Measurements from ENCODE around the gene TMUB2. TPM values are rescaled to one million over a fixed set of nuclear protein-coding genes. Genes with fewer than 3 reads are reported as not detected.

Gene TMUB2
- total and polyA plus RNA-seq, 9 of the 15 experiments (the other 6 are each of a cell fraction or from before 2014, with no cell fraction given) = 4.1 to 29.8 (median 16.3) TPM

GRCh38 chr17:44219108-44219615, 32.4 kb downstream of the TMUB2 start (continued):
- TF ChIP-seq HOMEZ (CRISPR knock-in tag; IDR thresholded peaks at IDR 0.05) = no peak
- peak; percentile 74 for TF ChIP-seq FIP1L1 (IDR thresholded peaks at IDR 0.05; ENCODE audit: low read depth, low read length, poor library complexity, severe bottlenecking)
- no peak for TF ChIP-seq SRF (CRISPR knock-in tag; IDR thresholded peaks at IDR 0.05)
- no peak for TF ChIP-seq GATAD2B (IDR thresholded peaks at IDR 0.05; ENCODE audit: borderline replicate concordance)
- TF ChIP-seq SMARCA5 (IDR thresholded peaks at IDR 0.05) = no peak
- TF ChIP-seq MAFG (tag; conservative IDR thresholded peaks at IDR 0.05) = no peak
- TF ChIP-seq U2AF1 (optimal IDR thresholded peaks at IDR 0.05; ENCODE audit: low read depth, low read length) = no peak
- TF ChIP-seq ATF7 (IDR thresholded peaks at IDR 0.05) = 0 out of 2 replicates have a peak, but pooled peaks have one; percentile 24
- TF ChIP-seq UBTF (IDR thresholded peaks at IDR 0.05; ENCODE audit: borderline replicate concordance in 1 of 2, low read depth in 2 of 2, low read length in 2 of 2) = peak; percentile 38 to 95; a peak in 3 of 4 replicates
- TF ChIP-seq YY1 (IDR thresholded peaks at IDR 0.05; ENCODE audit: borderline replicate concordance in 1 of 3, control insufficient read depth in 1 of 3, extremely low read depth in 1 of 3, insufficient read depth in 3 of 3, insufficient read length in 1 of 3, insufficient replicate concordance in 2 of 3, low read depth in 1 of 3, low read length in 2 of 3) = peak in 2 of 3 experiments; percentile 12 to 28
- TF ChIP-seq SIN3A (IDR thresholded peaks at IDR 0.05; ENCODE audit: borderline replicate concordance in 2 of 2, control insufficient read depth in 1 of 2, low read depth in 2 of 2, low read length in 2 of 2) = 0 out of 4 replicates have a peak, but pooled peaks of 1 of the 2 experiments have one; percentile 37
- no peak for TF ChIP-seq ZNF165 (CRISPR knock-in tag; IDR thresholded peaks at IDR 0.05; ENCODE audit: borderline replicate concordance)
- TF ChIP-seq ID3 (CRISPR knock-in tag; IDR thresholded peaks at IDR 0.05) = no peak
- TF ChIP-seq ID3 (tag; IDR thresholded peaks at IDR 0.05) = peak; percentile 65; the same call in 1 of the 2 replicates
- peak; percentile 90 for TF ChIP-seq SMAD4 (CRISPR knock-in tag; conservative IDR thresholded peaks at IDR 0.05)
- no peak for TF ChIP-seq HOXB6 (CRISPR knock-in tag; IDR thresholded peaks at IDR 0.05; ENCODE audit: borderline replicate concordance)
- no peak for TF ChIP-seq NR1H2 (CRISPR knock-in tag; IDR thresholded peaks at IDR 0.05)

Data from K562 (cell line).